CD1c-positive myeloid dendritic cell (primary cell): ENCODE measurements around the gene GRK3.

Experiments used
- DNase-seq: peaks from one replicate; pipeline ENCODE4 v3.0.0-alpha.2; 2016; ENCODE audit errors: extremely low spot score

Gene GRK3

GRCh38 chr22:25754527-25755202 is 190.2 kb downstream of the GRK3 start:
- DNase-seq, result no peak

GRCh38 chr22:25757686-25758085 is 193.2 kb downstream of the GRK3 start:
- peak; percentile 40 for DNase-seq

GRCh38 chr22:25758316-25758715 is 193.8 kb downstream of the GRK3 start:
- no peak for DNase-seq

- peak; percentile 95 for DNase-seq
These were observed 195.4 kb downstream of the GRK3 start for GRCh38 chr22:25759825-25760231.

- no peak for DNase-seq
These were observed 195.8 kb downstream of the GRK3 start for GRCh38 chr22:25760294-25760693.

- no peak for DNase-seq
These were observed 196.5 kb downstream of the GRK3 start for GRCh38 chr22:25760848-25761595.

- DNase-seq, result no peak
These were observed 197.7 kb downstream of the GRK3 start for GRCh38 chr22:25762147-25762546.

GRCh38 chr22:25763239-25763777 is 198.8 kb downstream of the GRK3 start:
- no peak for DNase-seq

GRCh38 chr22:25764270-25765015 is 200.0 kb downstream of the GRK3 start:
- DNase-seq, result no peak

- no peak for DNase-seq
These were observed 200.5 kb downstream of the GRK3 start for GRCh38 chr22:25765016-25765367.

- DNase-seq, result no peak
These were observed 201.3 kb downstream of the GRK3 start for GRCh38 chr22:25765801-25766200.

GRCh38 chr22:25766418-25766817 is 201.9 kb downstream of the GRK3 start:
- DNase-seq, result no peak

GRCh38 chr22:25770333-25770732 is 205.9 kb downstream of the GRK3 start:
- DNase-seq, result no peak

- DNase-seq, result no peak
These were observed 207.8 kb downstream of the GRK3 start for GRCh38 chr22:25772288-25772687.

- DNase-seq, result no peak
These were observed 210.1 kb downstream of the GRK3 start for GRCh38 chr22:25774575-25775026.

GRCh38 chr22:25775531-25775930 is 211.1 kb downstream of the GRK3 start:
- no peak for DNase-seq

GRCh38 chr22:25777411-25777810 is 212.9 kb downstream of the GRK3 start:
- no peak for DNase-seq

GRCh38 chr22:25777870-25778269 is 213.4 kb downstream of the GRK3 start:
- DNase-seq, result peak; percentile 53
